Epidermal melanocyte (primary cell): ENCODE data around the gene PCNX3.
A peak's percentile ranks its signal among the peaks of the same experiment; 100 is the strongest.
"Not testable (repeated sequence)": the region's sequence is repeated elsewhere in the genome, so short reads cannot be mapped to it uniquely, and the experiment has no call there.

Experiments
- DNase-seq: peaks from one replicate; pipeline ENCODE4 v3.0.0; 2011; ENCODE audit warnings: low spot score; ENCODE audit not compliant: insufficient read length

Gene PCNX3

GRCh38 chr11:65653229-65654225 is 38.0 kb downstream of the PCNX3 start:
- DNase-seq: no peak

GRCh38 chr11:65654375-65655349 is 39.1 kb downstream of the PCNX3 start:
- DNase-seq: no peak

GRCh38 chr11:65655570-65656332 is 40.2 kb downstream of the PCNX3 start:
- DNase-seq: no peak

GRCh38 chr11:65657426-65657825 is 41.9 kb downstream of the PCNX3 start:
- no peak for DNase-seq

- no peak for DNase-seq
These were observed 42.8 kb downstream of the PCNX3 start for GRCh38 chr11:65658174-65659021.

GRCh38 chr11:65660038-65660437 is 44.5 kb downstream of the PCNX3 start:
- DNase-seq: no peak

GRCh38 chr11:65660908-65661307 is 45.3 kb downstream of the PCNX3 start:
- not testable (repeated sequence) for DNase-seq

- DNase-seq: no peak
These were observed 46.1 kb downstream of the PCNX3 start for GRCh38 chr11:65661599-65662246.

GRCh38 chr11:65662247-65662798 is 46.7 kb downstream of the PCNX3 start:
- no peak for DNase-seq

- DNase-seq: peak; percentile 84
These were observed 47.4 kb downstream of the PCNX3 start, which contains the start of gene RELA for GRCh38 chr11:65662799-65663638. Gene RELA, minus strand, starts transcription at chr11:65662916. Its CDS starts 84 bp downstream, at chr11:65662832.

- DNase-seq: no peak
These were observed 48.1 kb downstream of the PCNX3 start for GRCh38 chr11:65663639-65664200.

- no peak for DNase-seq
These were observed 56.7 kb downstream of the PCNX3 start for GRCh38 chr11:65672180-65672860.

GRCh38 chr11:65672982-65673381 is 57.4 kb downstream of the PCNX3 start:
- DNase-seq: no peak

GRCh38 chr11:65680192-65680743 is 64.7 kb downstream of the PCNX3 start:
- no peak for DNase-seq

- not testable (repeated sequence) for DNase-seq
These were observed 67.9 kb downstream of the PCNX3 start for GRCh38 chr11:65683480-65683879.

GRCh38 chr11:65685981-65686380 is 70.4 kb downstream of the PCNX3 start:
- DNase-seq: no peak
